Osteocyte (in vitro differentiated cells): ENCODE data around the gene MBNL1. TPM values are rescaled to one million over a fixed set of nuclear protein-coding genes. Genes with fewer than 3 reads are reported as not detected.

ENCODE experiments used
- DNase-seq: peaks from one replicate; pipeline ENCODE4 v3.0.0; 2021; ENCODE audit warnings: mixed read lengths; ENCODE audit not compliant: unreplicated experiment; ENCODE audit errors: extremely low spot score
- H3K27ac Mint-ChIP-seq: one replicate; pipeline ENCODE4 v1.8.0; 2021; ENCODE audit warnings: mild to moderate bottlenecking, mixed read lengths; ENCODE audit not compliant: unreplicated experiment
- H3K27me3 Mint-ChIP-seq: one replicate; pipeline ENCODE4 v1.8.0; 2021; ENCODE audit warnings: mixed read lengths; ENCODE audit not compliant: unreplicated experiment
- H3K36me3 Mint-ChIP-seq: one replicate; pipeline ENCODE4 v1.8.0; 2021; ENCODE audit warnings: mixed read lengths; ENCODE audit not compliant: unreplicated experiment
- H3K4me1 Mint-ChIP-seq: one replicate; pipeline ENCODE4 v1.8.0; 2021; ENCODE audit warnings: mixed read lengths; ENCODE audit not compliant: unreplicated experiment
- H3K4me3 Mint-ChIP-seq: one replicate; pipeline ENCODE4 v1.8.0; 2021; ENCODE audit warnings: mild to moderate bottlenecking, moderate library complexity, mixed read lengths; ENCODE audit not compliant: unreplicated experiment
- H3K9me3 Mint-ChIP-seq: one replicate; pipeline ENCODE4 v1.8.0; 2021; ENCODE audit warnings: mixed read lengths; ENCODE audit not compliant: unreplicated experiment
- total RNA-seq: library from RNA; stranded (reverse); gene quantifications from 2 replicates; pipeline ENCODE4 v1.2.1, GENCODE V29; 2021
- TF ChIP-seq, protein P1 (sequence below): fragments of 200-600 bp; sonication (generic); IDR thresholded peaks from 2 replicates; pipeline ENCODE4 v1.5.0; 2021; ENCODE audit warnings: antibody characterized with exemption, mild to moderate bottlenecking, moderate library complexity

MBNL1 gene
- total RNA-seq, 1 donor from 2014 or later = 166 TPM

DNA sequence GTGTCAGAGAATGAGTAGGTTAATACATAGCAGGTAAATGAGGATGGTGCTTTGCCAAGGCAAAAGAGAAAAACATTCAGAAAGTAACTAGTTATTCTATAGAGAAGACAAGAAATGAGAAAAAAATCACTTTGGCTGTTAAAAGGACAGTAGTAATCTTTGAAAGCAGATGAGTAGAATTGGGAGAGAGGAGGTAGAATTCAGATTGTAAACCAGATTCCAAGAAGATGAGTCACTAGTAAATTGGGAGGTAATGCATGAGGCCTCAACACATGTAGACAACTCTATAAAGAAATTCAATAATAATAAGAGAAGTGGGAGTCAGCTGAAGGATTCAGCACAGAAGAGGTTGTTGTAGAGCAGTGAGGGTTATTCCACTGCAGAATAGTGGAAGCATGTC is 81.4 kb downstream of the MBNL1 start:
- H3K4me1 Mint-ChIP-seq = peaks cover 27% of the 10 kb centered on the region
- TF ChIP-seq, protein P1, sequence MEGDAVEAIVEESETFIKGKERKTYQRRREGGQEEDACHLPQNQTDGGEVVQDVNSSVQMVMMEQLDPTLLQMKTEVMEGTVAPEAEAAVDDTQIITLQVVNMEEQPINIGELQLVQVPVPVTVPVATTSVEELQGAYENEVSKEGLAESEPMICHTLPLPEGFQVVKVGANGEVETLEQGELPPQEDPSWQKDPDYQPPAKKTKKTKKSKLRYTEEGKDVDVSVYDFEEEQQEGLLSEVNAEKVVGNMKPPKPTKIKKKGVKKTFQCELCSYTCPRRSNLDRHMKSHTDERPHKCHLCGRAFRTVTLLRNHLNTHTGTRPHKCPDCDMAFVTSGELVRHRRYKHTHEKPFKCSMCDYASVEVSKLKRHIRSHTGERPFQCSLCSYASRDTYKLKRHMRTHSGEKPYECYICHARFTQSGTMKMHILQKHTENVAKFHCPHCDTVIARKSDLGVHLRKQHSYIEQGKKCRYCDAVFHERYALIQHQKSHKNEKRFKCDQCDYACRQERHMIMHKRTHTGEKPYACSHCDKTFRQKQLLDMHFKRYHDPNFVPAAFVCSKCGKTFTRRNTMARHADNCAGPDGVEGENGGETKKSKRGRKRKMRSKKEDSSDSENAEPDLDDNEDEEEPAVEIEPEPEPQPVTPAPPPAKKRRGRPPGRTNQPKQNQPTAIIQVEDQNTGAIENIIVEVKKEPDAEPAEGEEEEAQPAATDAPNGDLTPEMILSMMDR = no peak
- H3K36me3 Mint-ChIP-seq = peaks cover 3% of the 10 kb centered on the region
- no peaks in the 10 kb centered on the region for H3K27me3 Mint-ChIP-seq
- H3K4me3 Mint-ChIP-seq = no peak overlapping the region
- H3K27ac Mint-ChIP-seq = no peak overlapping the region
- no peak for DNase-seq
- H3K9me3 Mint-ChIP-seq = no peaks in the 10 kb centered on the region

DNA sequence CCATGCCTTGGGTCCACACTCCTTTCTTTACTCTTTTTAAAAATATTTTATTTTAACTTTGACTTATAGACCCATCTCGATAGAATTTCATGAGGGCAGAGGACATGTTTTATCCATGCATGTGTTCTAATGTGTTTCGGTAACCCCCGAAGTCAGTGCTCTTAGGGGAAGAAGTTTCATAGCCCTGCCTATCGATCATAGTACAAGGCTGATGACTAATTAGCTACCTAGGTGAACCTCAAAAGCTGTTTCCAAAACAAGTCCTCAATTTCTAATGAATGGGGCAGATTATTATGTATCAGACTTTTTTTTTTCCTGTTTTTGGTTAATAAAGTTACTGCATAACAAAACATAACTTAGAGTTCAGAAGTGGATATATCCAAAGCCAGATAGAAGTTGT is 82.0 kb downstream of the MBNL1 start:
- peaks cover 28% of the 10 kb centered on the region for H3K4me1 Mint-ChIP-seq
- H3K9me3 Mint-ChIP-seq = no peaks in the 10 kb centered on the region
- no peak overlapping the region for H3K4me3 Mint-ChIP-seq
- H3K27me3 Mint-ChIP-seq = no peaks in the 10 kb centered on the region
- peaks cover 3% of the 10 kb centered on the region for H3K36me3 Mint-ChIP-seq
- no peak overlapping the region for H3K27ac Mint-ChIP-seq
- TF ChIP-seq, protein P1 = no peak
- no peak for DNase-seq

DNA sequence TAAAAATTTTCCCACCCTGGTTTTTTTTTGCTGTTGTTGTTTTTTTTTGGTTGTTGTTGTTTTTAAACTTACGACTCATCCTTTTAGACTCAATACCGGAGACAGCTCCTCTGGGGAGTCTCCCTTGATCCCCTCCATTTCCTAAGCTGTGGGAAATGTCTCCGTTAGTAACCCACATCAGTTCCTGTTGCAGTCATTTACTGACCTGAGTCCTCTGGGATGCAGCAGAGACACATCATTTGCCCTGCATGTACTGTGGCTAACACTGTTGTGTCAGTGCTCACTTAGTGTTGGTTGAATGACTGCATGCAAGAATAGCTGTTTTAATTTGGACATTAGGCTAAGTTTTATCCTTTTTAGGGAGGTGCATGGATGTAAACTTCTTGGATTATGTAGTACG is 83.8 kb downstream of the MBNL1 start:
- Mint-ChIP-seq H3K4me1 (peaks cover 37% of the 10 kb centered on the region), H3K27me3 (no peaks in the 10 kb centered on the region), H3K27ac (peak overlapping the region; percentile 83), H3K36me3 (peaks cover 3% of the 10 kb centered on the region), H3K9me3 (no peaks in the 10 kb centered on the region), H3K4me3 (no peak overlapping the region)
- TF ChIP-seq, protein P1 = no peak
- no peak for DNase-seq

DNA sequence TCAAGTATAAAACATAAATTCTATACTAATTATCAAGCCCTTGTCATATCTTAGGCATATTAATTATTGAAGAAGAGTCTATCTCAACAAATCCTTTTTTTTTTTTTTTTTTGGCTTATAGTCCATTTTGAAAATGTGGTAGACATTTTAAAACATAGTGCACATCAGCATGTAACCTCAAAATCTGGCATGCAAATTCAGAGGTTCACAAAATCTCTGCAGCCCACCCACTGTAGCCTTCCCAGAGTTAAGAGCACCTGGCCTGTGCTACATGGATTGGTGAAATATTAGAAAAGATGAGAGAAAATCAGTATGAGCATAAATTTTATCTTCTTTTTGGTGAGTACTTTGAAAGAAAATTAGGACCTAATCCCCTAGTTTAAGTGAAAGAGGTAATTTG is 84.8 kb downstream of the MBNL1 start:
- Mint-ChIP-seq H3K4me3 (no peak overlapping the region), H3K27ac (no peak overlapping the region), H3K36me3 (peaks cover 3% of the 10 kb centered on the region), H3K27me3 (no peaks in the 10 kb centered on the region), H3K9me3 (no peaks in the 10 kb centered on the region), H3K4me1 (peaks cover 43% of the 10 kb centered on the region)
- no peak for DNase-seq
- TF ChIP-seq, protein P1 = no peak

DNA sequence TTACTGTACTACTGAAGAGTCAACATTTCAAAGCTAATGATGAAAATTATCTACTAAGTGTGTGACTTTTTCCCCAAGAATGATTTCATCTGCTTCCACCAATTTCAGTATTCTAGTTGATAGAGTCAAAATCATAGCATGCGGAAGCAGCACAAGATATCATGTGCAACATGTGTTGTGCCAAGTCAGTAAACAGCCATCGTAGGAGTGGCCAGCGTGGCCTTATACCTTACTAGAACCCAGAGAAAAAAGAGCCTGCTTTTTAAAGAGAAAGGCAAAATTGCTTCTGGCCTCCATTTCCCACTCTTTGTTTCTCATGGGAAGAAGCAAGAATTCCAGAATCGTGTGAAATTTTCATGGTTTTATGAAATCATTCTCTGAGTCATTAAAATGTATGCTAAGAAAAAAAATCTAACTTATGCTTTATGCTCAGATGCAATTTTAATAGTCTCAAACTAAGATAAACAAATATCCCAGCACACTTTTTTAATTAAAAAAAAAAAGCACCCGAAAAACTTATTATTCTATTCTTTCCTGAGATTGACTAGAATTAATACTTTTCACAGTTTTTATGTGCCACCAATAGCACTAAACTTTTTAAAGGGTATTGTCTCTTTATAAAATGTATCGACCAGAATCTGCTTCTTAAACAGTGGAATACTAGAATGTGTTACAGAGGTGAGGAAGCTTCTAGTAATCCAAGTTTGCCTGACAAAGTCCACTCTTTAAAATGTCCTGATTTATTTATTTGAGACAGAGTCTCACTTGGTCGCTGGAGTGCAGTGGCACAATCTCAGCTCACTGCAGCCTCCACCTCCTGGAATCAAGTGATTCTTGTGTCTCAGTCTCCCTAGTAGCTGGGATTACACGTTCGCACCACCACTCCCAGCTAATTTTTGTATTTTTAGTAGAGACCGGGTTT is 87.3 kb downstream of the MBNL1 start:
- Mint-ChIP-seq H3K27ac (peak overlapping the region; percentile 29), H3K4me1 (peaks cover 56% of the 10 kb centered on the region), H3K27me3 (no peaks in the 10 kb centered on the region), H3K36me3 (peaks cover 3% of the 10 kb centered on the region), H3K9me3 (no peaks in the 10 kb centered on the region), H3K4me3 (no peak overlapping the region)
- no peak for DNase-seq
- TF ChIP-seq, protein P1 = no peak
